Stimulated activated CD4-positive, alpha-beta T cell treated with anti-CD3 and anti-CD28 coated beads, Interleukin-4, amount 100 ng/mL, for 24 hours (primary cell): ENCODE measurements around the gene NELFCD.

Experiments
- DNase-seq: peaks from one replicate; pipeline ENCODE4 v3.0.0-alpha.2; 2020

NELFCD gene

DNA sequence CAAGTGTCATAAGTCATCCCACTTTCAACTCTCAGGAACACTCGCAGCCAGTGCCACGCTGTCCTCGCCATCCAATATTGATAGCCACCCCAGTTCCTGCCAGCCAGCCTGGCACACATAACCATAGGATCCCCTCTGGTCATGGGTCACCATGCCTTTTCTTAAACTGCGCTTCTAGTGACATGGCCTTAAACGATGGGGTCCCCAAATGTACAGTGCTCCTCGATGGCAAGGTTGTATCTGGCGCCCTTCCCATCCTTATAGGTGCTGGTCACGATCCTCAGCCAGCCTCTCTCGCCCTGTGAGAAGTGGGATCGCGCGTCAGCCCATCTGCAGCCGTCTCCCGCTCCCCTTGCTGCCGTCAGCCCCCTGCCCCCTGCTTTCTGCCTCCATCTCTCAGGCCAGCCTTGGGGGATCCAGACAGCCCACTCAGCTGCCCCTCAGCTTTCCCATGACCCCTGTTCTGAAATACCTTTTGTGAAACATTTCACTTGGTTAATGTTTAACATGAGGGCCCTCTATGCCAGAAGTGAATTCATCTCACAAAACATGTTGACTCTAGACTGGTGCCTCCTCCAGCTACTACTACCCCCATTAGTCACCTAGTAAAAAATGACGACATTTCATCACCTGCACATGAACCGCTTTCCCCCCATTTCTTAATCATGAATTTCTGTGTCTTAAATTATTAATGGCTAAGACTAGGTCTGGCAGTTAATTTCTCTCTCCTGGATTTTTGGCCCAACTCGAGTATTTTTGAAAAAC, 14.6 kb downstream of the NELFCD start:
- no peak for DNase-seq

DNA sequence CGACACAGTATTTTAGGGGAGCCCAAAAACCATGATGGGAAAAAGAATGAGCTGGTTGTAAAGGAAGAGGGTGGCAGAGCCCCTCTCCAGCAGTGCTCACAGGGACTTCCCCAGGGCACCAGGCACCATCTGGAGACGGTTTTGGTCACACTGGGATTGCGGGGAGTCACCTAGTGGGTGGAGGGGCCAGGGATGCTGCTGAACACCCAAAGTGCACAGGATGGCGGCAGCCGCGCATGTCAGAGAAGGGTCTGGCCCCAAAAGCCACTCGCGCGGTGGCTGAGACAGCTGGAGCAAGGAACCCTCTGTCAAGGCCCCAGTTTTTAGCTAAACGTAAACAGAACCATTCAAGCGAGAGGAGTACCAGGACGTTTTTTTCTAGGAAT, 15.2 kb downstream of the NELFCD start:
- DNase-seq: no peak

DNA sequence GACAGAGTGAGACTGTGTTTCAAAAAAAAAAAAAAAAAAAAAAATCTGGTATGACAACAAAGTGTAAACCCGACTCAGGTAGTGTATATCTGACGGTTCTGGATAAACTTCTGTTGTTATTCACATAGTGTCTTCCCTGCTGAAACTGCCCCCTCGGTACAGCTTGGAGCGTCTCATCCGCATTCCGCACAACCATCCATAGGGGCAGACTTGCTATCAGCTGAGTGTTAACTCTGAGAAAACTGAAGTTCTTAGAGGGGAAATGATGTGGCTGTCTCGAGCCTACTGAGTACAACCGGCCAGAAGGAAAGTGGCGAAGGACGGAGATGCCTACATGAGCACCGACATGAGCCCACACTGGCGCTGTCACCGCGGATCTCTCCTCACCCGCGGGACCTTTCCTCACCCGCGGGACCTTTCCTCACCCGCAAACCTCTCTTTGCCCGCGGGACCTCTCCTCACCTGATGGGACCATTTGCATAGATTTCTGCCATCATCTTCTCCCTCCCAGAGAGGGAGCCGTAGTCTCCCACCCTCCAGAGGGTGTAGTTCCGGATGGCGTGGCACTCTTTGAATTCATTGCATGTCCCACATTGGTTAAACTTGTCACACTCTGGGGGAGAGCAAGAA, 16.2 kb downstream of the NELFCD start:
- DNase-seq: no peak

GRCh38 chr20:58998656-58999055, 17.6 kb downstream of the NELFCD start:
- DNase-seq: no peak

DNA sequence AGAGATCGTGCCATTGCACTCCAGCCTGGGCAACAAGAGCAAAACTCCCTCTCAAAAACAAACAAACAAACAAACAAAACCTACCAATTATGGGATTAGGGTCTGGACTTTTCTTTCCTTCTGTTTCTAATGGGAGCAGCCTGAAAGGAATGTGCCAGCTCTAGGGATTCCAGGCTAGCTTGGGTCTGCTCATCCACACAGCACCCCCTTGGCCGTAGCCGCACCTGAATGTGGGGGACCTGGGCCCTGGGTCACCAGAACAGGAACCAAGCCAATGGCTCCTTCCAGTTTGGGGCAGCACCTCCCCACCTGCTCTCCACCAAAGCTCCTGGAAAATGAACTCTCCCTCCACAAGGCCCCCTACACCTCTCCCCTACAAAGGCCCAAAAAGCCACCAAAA, 19.3 kb downstream of the NELFCD start:
- no peak for DNase-seq

DNA sequence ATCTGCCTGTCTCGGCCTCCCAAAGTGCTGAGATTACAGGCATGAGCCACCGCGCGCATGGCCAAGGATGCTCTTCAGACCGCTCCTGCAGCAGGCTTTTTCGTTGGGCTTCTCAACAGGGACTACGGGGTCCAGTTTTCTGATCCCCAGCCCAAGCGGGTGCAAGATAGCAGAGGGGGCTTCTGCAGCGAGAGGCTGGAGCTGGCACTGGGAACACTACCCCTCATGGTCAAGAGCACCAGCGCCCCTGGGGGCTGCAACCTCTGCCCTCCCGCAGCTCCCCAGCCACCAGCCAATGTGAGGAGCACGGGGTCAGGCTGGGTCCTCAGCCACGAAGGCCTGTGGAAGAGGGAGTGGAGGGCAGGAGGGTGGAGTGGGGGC, 20.0 kb downstream of the NELFCD start:
- DNase-seq: no peak

DNA sequence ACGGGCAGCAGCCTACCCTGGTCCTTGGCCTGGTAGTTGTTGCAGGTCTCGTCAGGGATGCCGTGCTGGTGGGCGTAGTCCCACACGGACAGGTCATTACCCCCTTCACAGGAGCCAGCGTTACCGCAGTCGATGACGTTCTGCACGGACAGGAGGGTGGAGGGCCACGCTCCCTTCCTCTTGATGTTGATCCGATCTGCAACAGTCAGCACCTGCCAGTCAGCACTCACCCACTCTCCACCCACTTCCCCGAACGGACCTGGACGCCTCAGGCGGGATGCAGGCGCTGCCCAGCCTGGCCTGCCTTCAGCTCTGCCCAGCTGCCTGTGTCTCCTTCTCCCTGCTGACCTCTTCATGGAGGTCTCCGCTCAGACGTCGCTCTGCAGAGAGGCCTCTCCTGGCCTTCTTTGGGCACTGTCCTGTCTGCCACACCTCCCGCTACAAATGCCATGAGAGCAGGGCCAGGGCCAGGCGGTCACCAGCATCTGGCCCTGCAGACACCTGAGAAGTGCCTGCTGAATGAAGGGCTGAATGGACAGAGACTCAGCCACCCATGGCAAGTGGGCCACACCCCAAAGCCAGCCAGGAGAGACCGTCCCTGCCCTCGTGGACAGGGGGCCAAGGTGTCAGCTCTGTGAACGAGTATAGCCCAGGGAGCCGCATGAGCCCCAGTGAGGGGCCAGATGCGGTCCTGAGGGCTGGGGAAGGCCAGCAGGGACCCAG, 20.6 kb downstream of the NELFCD start:
- DNase-seq: no peak

DNA sequence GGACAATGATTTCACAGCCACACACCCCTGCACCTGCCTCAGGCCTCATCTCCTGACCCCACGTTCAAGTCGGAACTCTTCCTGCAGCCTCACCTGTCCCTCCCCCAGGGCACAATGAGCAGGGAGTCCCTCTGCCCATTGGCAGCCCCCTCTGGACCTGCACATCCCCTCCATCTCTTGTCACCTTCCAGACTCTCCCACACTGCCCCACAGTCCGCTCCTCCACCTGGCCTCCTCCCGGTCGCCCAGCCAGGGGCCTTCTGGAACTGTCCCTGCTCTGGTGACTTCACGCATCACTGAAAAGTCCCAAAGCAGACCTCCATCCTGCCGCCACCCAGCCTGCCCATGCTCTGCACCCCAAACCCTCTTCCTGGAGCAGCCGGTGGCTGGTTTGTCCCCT, 21.3 kb downstream of the NELFCD start:
- DNase-seq: no peak

GRCh38 chr20:59002874-59003399, 21.9 kb downstream of the NELFCD start:
- DNase-seq: no peak

DNA sequence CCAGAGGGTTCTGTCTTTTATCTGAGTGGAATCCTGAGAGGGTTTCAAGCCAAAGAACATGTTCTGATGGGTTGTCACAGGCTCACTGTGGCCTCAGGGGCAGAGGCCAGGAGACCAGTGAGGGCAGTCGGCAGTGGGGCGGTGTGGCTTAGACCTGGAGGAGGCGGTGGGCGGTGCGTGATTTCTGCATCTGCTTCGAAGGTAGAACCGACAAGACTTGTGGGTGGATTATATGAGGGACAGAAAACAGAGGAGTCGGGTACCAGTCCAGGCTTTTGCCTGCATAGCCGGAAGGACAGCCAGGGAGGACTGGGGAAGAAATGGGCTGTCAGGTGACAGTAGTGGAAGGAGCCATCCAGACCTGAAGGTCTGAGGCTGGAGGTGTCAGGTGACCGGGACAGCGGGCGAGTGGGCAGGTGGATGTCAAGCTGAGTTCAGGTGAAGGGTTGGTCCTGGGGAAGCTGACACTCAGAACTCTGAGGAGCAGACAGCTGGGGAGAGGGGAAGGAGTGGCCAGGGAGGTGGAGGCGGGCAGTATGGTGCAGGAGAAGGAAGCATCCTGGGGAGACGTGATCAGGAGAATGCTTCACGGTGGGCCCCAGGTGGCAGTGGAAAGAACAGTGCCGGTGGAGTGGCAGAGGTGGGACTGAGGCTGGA, 22.9 kb downstream of the NELFCD start:
- no peak for DNase-seq

- DNase-seq: peak; percentile 59
Observed at GRCh38 chr20:59004493-59004762, 23.4 kb downstream of the NELFCD start.

GRCh38 chr20:59004763-59005522, 23.9 kb downstream of the NELFCD start:
- DNase-seq: no peak

DNA sequence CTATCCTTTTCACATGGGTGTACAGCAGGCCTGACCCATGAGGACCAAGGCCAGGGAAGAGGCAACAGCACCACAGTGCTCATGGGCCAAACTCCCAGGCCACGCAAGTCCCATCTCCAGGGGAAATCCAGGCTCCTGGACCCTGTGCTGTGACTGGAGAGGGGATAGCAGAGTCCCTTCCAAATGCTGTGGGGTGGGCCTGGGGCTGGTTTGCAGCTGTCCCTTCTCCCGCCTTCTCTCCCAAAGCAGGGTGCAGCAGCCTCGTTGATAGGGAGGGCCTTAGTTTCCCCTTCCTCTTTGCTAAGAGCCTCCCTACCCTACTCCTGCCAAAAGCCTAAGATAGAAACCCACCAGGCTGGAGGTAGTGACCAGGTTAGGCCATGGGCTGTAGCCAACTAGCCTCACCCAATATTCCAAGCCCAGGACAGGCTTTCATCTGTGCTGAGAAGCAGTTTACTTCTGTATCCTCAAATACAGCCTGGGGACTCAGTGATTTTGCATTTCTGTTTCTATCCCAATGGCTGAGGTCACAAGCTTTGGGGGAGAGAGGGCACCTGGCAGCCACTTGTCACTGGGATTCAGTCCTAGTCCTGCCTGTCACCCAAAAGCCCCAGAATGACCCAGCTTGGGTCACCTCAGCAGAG, 24.6 kb downstream of the NELFCD start:
- DNase-seq: no peak

GRCh38 chr20:59006167-59006863, 25.3 kb downstream of the NELFCD start:
- DNase-seq: no peak

DNA sequence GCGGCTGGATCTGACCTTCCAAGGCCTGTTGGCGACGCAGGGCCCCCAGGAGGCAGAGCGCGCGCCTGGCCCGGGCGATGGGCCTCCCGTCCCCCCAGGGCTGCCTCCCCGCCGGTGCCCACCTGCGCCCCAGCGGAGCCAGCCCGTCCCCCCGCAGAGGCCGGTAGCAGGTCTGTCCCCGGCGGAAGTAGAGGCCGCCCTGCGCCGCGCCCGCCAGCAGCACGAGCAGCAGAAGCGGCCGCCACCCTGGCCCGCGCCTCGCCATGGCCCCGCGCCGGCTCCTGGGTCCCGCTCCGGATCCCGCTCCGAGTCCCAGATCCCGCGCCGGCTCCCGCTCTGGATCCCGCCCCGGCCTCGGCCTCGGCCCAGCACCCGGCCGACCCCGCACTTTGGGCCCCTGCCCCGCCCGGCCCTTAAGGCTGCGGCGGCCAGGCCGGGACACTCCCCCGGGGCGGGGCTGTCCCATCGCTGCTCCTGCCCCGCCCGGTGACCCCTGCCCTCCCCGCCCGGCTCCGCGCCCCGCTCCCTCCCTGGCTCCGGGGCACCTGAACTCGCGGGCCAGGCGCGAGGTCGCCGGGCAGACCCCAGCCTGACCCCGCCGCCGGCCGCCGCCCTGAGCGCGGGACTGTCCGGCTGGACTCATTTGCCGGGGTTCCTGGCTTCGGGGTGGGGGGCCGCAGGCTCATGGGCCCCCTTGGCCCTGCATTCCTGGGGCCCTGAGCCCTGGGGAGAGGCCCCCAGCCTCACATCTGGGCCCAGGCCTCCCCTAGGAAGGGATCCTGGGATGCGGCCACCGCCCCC, 26.0 kb downstream of the NELFCD start, which contains the start of gene CTSZ:
CTSZ (minus strand) TSS at position 391 of the 801 bp plus-strand sequence; CDS start at position 265, 126 bp downstream.
- DNase-seq: peak; percentile 40

- DNase-seq: no peak
Observed at GRCh38 chr20:59007665-59008511, 26.8 kb downstream of the NELFCD start.

DNA sequence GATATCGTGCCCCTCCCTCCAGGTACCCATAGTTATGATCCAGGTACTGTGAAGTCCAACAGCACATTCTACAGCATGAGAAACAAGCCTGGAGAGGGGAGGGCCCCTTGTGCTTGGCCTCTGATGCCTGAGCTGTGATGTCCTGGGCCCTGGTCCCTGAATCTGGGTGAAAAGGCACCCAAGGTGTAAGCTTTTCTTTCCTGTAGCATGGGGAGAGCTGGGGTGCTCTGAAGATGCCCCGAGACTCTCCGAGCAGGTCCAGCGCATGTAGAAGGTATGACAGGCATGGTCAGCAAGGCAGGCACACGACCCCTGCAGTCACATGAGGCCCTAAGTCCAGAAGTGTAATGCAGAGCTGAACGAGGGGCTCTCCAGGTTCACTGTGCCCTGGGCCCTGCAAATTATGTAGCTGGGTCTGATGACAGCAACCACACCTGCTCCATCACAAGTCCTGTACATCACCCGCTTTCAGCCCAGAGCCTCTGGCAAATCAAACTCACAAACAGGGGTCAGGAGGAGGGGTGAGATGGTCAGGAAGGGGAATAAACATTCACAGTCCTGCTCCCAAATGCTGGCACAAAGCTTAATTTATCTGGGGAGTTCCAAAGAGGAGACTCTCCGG, 27.8 kb downstream of the NELFCD start:
- DNase-seq: no peak

GRCh38 chr20:59010321-59010994, 29.4 kb downstream of the NELFCD start:
- no peak for DNase-seq
